ENCODE results near the gene SAMD11. TPM values are rescaled to one million over a fixed set of nuclear protein-coding genes. Genes with fewer than 3 reads are reported as not detected.

Gene SAMD11
- total RNA-seq, 4 donors from 2014 or later = 1.0 to 40.7 (median 13.8) TPM

- Histone ChIP-seq H3K27me3 (no peaks in the 10 kb centered on the region), H3K9me3 (no peaks in the 10 kb centered on the region), H3K4me1 (no peaks in the 10 kb centered on the region), H3K27ac (no peak overlapping the region), H3K36me3 (no peaks in the 10 kb centered on the region), H3K4me3 (no peak overlapping the region)
- no peak for DNase-seq
- TF ChIP-seq POLR2A (IDR thresholded peaks at IDR 0.05) = no peak
- no peak for TF ChIP-seq CTCF (IDR thresholded peaks at IDR 0.05)
- intact Hi-C loops (cut with DNase I; ENCODE audit: low total_unique reads) = no loop called here
These were observed 27.6 kb downstream of the SAMD11 start for GRCh38 chr1:951364-951763.

- Histone ChIP-seq H3K36me3 (no peaks in the 10 kb centered on the region), H3K4me3 (no peak overlapping the region), H3K4me1 (no peaks in the 10 kb centered on the region), H3K27ac (no peak overlapping the region), H3K9me3 (no peaks in the 10 kb centered on the region), H3K27me3 (no peaks in the 10 kb centered on the region)
- intact Hi-C loops (cut with DNase I; ENCODE audit: low total_unique reads) = no loop called here
- DNase-seq = no peak
- TF ChIP-seq CTCF (IDR thresholded peaks at IDR 0.05) (no peak), POLR2A (IDR thresholded peaks at IDR 0.05) (no peak)
These were observed 28.5 kb downstream of the SAMD11 start for GRCh38 chr1:952201-952600.

- intact Hi-C loops (cut with DNase I; ENCODE audit: low total_unique reads) = no loop called here
- no peak overlapping the region for H3K4me3 ChIP-seq
- no peaks in the 10 kb centered on the region for H3K36me3 ChIP-seq
- H3K27ac ChIP-seq = no peak overlapping the region
- TF ChIP-seq CTCF (IDR thresholded peaks at IDR 0.05) (no peak), POLR2A (IDR thresholded peaks at IDR 0.05) (no peak)
- no peak for DNase-seq
- H3K4me1 ChIP-seq = peaks cover under 1 to 3% of the 10 kb centered on the region in 2 donors
- H3K9me3 ChIP-seq = no peaks in the 10 kb centered on the region
- no peaks in the 10 kb centered on the region for H3K27me3 ChIP-seq
These were observed 28.9 kb downstream of the SAMD11 start for GRCh38 chr1:952603-953002.

GRCh38 chr1:953524-954320 is 30.0 kb downstream of the SAMD11 start:
- H3K36me3 ChIP-seq = no peaks in the 10 kb centered on the region
- no peak overlapping the region for H3K4me3 ChIP-seq
- no peak overlapping the region for H3K27ac ChIP-seq
- intact Hi-C loops (cut with DNase I; ENCODE audit: low total_unique reads) = no loop called here
- no peaks in the 10 kb centered on the region for H3K27me3 ChIP-seq
- DNase-seq = no peak
- H3K4me1 ChIP-seq = peaks cover 8% of the 10 kb centered on the region in 2 donors
- no peaks in the 10 kb centered on the region for H3K9me3 ChIP-seq
- no peak for TF ChIP-seq CTCF (IDR thresholded peaks at IDR 0.05)
- no peak for TF ChIP-seq POLR2A (IDR thresholded peaks at IDR 0.05)

GRCh38 chr1:954927-955326 is 31.2 kb downstream of the SAMD11 start:
- DNase-seq = no peak
- Histone ChIP-seq H3K9me3 (no peaks in the 10 kb centered on the region), H3K36me3 (no peaks in the 10 kb centered on the region), H3K27ac (no peak overlapping the region), H3K4me1 (peaks cover 8 to 13% of the 10 kb centered on the region in 2 donors), H3K27me3 (no peaks in the 10 kb centered on the region), H3K4me3 (no peak overlapping the region)
- TF ChIP-seq CTCF (IDR thresholded peaks at IDR 0.05) (no peak), POLR2A (IDR thresholded peaks at IDR 0.05) (no peak)
- intact Hi-C loops (cut with DNase I; ENCODE audit: low total_unique reads) = no loop called here
